Activated T-helper 2 cell treated with anti-CD3 and anti-CD28 coated beads, Interferon-gamma antibody, Interleukin-2, Interleukin-4, amounts not matched to agents 10 μg/mL and 5 μg/mL and 100 μg/mL, durations not matched to agents 14 hours and 24 hours and 36 hours (primary cell): Measurements from ENCODE around the gene IGF1. TPM values are rescaled to one million over a fixed set of nuclear protein-coding genes. Genes with fewer than 3 reads are reported as not detected.

Source experiments
- DNase-seq: peaks from one replicate; pipeline ENCODE4 v3.0.0; 2021; ENCODE audit warnings: low spot score
- H3K27ac Mint-ChIP-seq: one replicate; pipeline ENCODE4 v1.8.0; 2021; ENCODE audit warnings: mixed read lengths
- H3K27me3 Mint-ChIP-seq: one replicate; pipeline ENCODE4 v1.8.0; 2021; ENCODE audit warnings: low read depth, mixed read lengths
- H3K36me3 Mint-ChIP-seq: one replicate; pipeline ENCODE4 v1.8.0; 2021; ENCODE audit warnings: low read depth, mixed read lengths
- H3K4me1 Mint-ChIP-seq: one replicate; pipeline ENCODE4 v1.8.0; 2021; ENCODE audit warnings: low read depth, mixed read lengths
- H3K4me3 Mint-ChIP-seq: one replicate; pipeline ENCODE4 v1.8.0; 2021; ENCODE audit warnings: low read depth, mild to moderate bottlenecking, moderate library complexity, mixed read lengths
- H3K9me3 Mint-ChIP-seq: one replicate; pipeline ENCODE4 v1.8.0; 2021; ENCODE audit warnings: mixed read lengths
- intact Hi-C: fragments of 100-400 bp; cut with micrococcal nuclease; formaldehyde crosslinking; loops from one replicate; pipeline ENCODE4 v1.15.1; 2023
- total RNA-seq: library from RNA; stranded (reverse); gene quantifications from 2 replicates; pipeline ENCODE4 v1.2.3, GENCODE V29; 2022

IGF1 gene
- total RNA-seq, 1 donor from 2014 or later = 1.6 TPM

- intact Hi-C loops = no loop called here
- no peaks in the 10 kb centered on the region for H3K36me3 Mint-ChIP-seq
- H3K4me3 Mint-ChIP-seq = no peak overlapping the region
- peaks cover 6% of the 10 kb centered on the region for H3K9me3 Mint-ChIP-seq
- H3K27ac Mint-ChIP-seq = no peak overlapping the region
- no peak for DNase-seq
- H3K4me1 Mint-ChIP-seq = peaks cover 7% of the 10 kb centered on the region
- peaks cover 6% of the 10 kb centered on the region for H3K27me3 Mint-ChIP-seq
Observed at GRCh38 chr12:102509123-102509626, 28.8 kb upstream of the IGF1 start.

GRCh38 chr12:102508052-102508451 is 27.7 kb upstream of the IGF1 start:
- intact Hi-C loops = no loop called here
- Mint-ChIP-seq H3K4me3 (no peak overlapping the region), H3K4me1 (peaks cover 7% of the 10 kb centered on the region), H3K9me3 (peaks cover 6% of the 10 kb centered on the region), H3K36me3 (no peaks in the 10 kb centered on the region), H3K27me3 (peaks cover 9% of the 10 kb centered on the region), H3K27ac (no peak overlapping the region)
- DNase-seq = no peak

- H3K4me3 Mint-ChIP-seq = no peak overlapping the region
- DNase-seq = no peak
- peaks cover 6% of the 10 kb centered on the region for H3K9me3 Mint-ChIP-seq
- H3K27ac Mint-ChIP-seq = no peak overlapping the region
- H3K27me3 Mint-ChIP-seq = peaks cover 5% of the 10 kb centered on the region
- intact Hi-C loops = no loop called here
- no peaks in the 10 kb centered on the region for H3K36me3 Mint-ChIP-seq
- peaks cover 1% of the 10 kb centered on the region for H3K4me1 Mint-ChIP-seq
Observed at GRCh38 chr12:102507301-102507700, 26.9 kb upstream of the IGF1 start.

GRCh38 chr12:102504871-102505270 is 24.5 kb upstream of the IGF1 start:
- intact Hi-C loops = no loop called here
- Mint-ChIP-seq H3K4me3 (no peak overlapping the region), H3K4me1 (no peaks in the 10 kb centered on the region)

GRCh38 chr12:102504280-102504679 is 23.9 kb upstream of the IGF1 start:
- Mint-ChIP-seq H3K27me3 (peaks cover 16% of the 10 kb centered on the region), H3K36me3 (no peaks in the 10 kb centered on the region), H3K4me1 (no peaks in the 10 kb centered on the region), H3K4me3 (no peak overlapping the region), H3K9me3 (peaks cover 6% of the 10 kb centered on the region), H3K27ac (no peak overlapping the region)
- DNase-seq = no peak
- intact Hi-C loops = no loop called here

More at GRCh38 chr12:102504871-102505270, 24.5 kb upstream of the IGF1 start:
- H3K36me3 Mint-ChIP-seq = no peaks in the 10 kb centered on the region
- H3K27me3 Mint-ChIP-seq = peaks cover 16% of the 10 kb centered on the region
- H3K9me3 Mint-ChIP-seq = peaks cover 6% of the 10 kb centered on the region
- DNase-seq = no peak
- H3K27ac Mint-ChIP-seq = no peak overlapping the region

- intact Hi-C loops = no loop called here
- Mint-ChIP-seq H3K27me3 (peaks cover 16% of the 10 kb centered on the region), H3K36me3 (no peaks in the 10 kb centered on the region), H3K4me3 (no peak overlapping the region), H3K27ac (no peak overlapping the region), H3K9me3 (peaks cover 6% of the 10 kb centered on the region), H3K4me1 (no peaks in the 10 kb centered on the region)
- DNase-seq = no peak
Observed at GRCh38 chr12:102503831-102504230, 23.5 kb upstream of the IGF1 start.

GRCh38 chr12:102503056-102503681 is 22.8 kb upstream of the IGF1 start:
- peaks cover 6% of the 10 kb centered on the region for H3K9me3 Mint-ChIP-seq
- H3K36me3 Mint-ChIP-seq = no peaks in the 10 kb centered on the region
- no peak overlapping the region for H3K4me3 Mint-ChIP-seq
- no peaks in the 10 kb centered on the region for H3K4me1 Mint-ChIP-seq
- intact Hi-C loops = no loop called here
- DNase-seq = no peak
- no peak overlapping the region for H3K27ac Mint-ChIP-seq
- peaks cover 16% of the 10 kb centered on the region for H3K27me3 Mint-ChIP-seq

- DNase-seq = no peak
- H3K9me3 Mint-ChIP-seq = peaks cover 3% of the 10 kb centered on the region
- no peaks in the 10 kb centered on the region for H3K4me1 Mint-ChIP-seq
- intact Hi-C loops = no loop called here
- H3K4me3 Mint-ChIP-seq = no peak overlapping the region
- H3K36me3 Mint-ChIP-seq = no peaks in the 10 kb centered on the region
- H3K27me3 Mint-ChIP-seq = peaks cover 16% of the 10 kb centered on the region
- H3K27ac Mint-ChIP-seq = no peak overlapping the region
Observed at GRCh38 chr12:102501773-102502172, 21.4 kb upstream of the IGF1 start.

- peaks cover 6% of the 10 kb centered on the region for H3K9me3 Mint-ChIP-seq
- no peak overlapping the region for H3K4me3 Mint-ChIP-seq
- no peak overlapping the region for H3K27ac Mint-ChIP-seq
- H3K36me3 Mint-ChIP-seq = no peaks in the 10 kb centered on the region
- H3K27me3 Mint-ChIP-seq = peaks cover 13% of the 10 kb centered on the region
- intact Hi-C loops = no loop called here
- no peak for DNase-seq
- no peaks in the 10 kb centered on the region for H3K4me1 Mint-ChIP-seq
Observed at GRCh38 chr12:102498471-102498870, 18.1 kb upstream of the IGF1 start.

GRCh38 chr12:102497743-102498142 is 17.4 kb upstream of the IGF1 start:
- Mint-ChIP-seq H3K36me3 (no peaks in the 10 kb centered on the region), H3K27me3 (peaks cover 16% of the 10 kb centered on the region), H3K4me3 (no peak overlapping the region), H3K27ac (no peak overlapping the region), H3K9me3 (peaks cover 10% of the 10 kb centered on the region), H3K4me1 (no peaks in the 10 kb centered on the region)
- no peak for DNase-seq
- intact Hi-C loops = no loop called here

- Mint-ChIP-seq H3K27ac (no peak overlapping the region), H3K36me3 (no peaks in the 10 kb centered on the region), H3K4me3 (no peak overlapping the region), H3K27me3 (peaks cover 15% of the 10 kb centered on the region), H3K9me3 (peaks cover 13% of the 10 kb centered on the region), H3K4me1 (no peaks in the 10 kb centered on the region)
- intact Hi-C loops = no loop called here
- no peak for DNase-seq
Observed at GRCh38 chr12:102496591-102496990, 16.2 kb upstream of the IGF1 start.

- H3K27me3 Mint-ChIP-seq = peaks cover 17% of the 10 kb centered on the region
- intact Hi-C loops = loop anchor here (10.0 kb wide), 2 partner anchors 258 to 392 kb away; no protein-coding TSS in a partner anchor
- peaks cover 25% of the 10 kb centered on the region for H3K9me3 Mint-ChIP-seq
- no peak overlapping the region for H3K4me3 Mint-ChIP-seq
- no peak overlapping the region for H3K27ac Mint-ChIP-seq
- H3K4me1 Mint-ChIP-seq = peaks cover 29% of the 10 kb centered on the region
- peaks cover 2% of the 10 kb centered on the region for H3K36me3 Mint-ChIP-seq
- no peak for DNase-seq
Observed at GRCh38 chr12:102487226-102487625, 6.9 kb upstream of the IGF1 start.

GRCh38 chr12:102486153-102486552 is 5.8 kb upstream of the IGF1 start:
- Mint-ChIP-seq H3K36me3 (peaks cover 7% of the 10 kb centered on the region), H3K4me3 (no peak overlapping the region), H3K27me3 (peaks cover 10% of the 10 kb centered on the region), H3K4me1 (peaks cover 36% of the 10 kb centered on the region), H3K9me3 (peaks cover 24% of the 10 kb centered on the region), H3K27ac (peak overlapping the region; percentile 64)
- DNase-seq = no peak
- intact Hi-C loops = loop anchor here (10.0 kb wide), 2 partner anchors 259 to 391 kb away; no protein-coding TSS in a partner anchor
